Measurements from ENCODE around the gene CDIP1. TPM values are rescaled to one million over a fixed set of nuclear protein-coding genes. Genes with fewer than 3 reads are reported as not detected.

CDIP1 gene
- total and polyA plus RNA-seq, 10 of the 15 experiments (the other 5 are each of a cell fraction or from before 2014, with no cell fraction given): 6.1 to 32.4 (median 13.6) TPM

- TF ChIP-seq GABPA (IDR thresholded peaks at IDR 0.05; ENCODE audit: low read depth): no peak
Measured at GRCh38 chr16:4496305-4496704, 42.3 kb downstream of the CDIP1 start (continued).

GRCh38 chr16:4495766-4496165 lies 42.8 kb downstream of the CDIP1 start:
- Histone ChIP-seq H3K9me3 (replicated peaks; ENCODE audit: control insufficient read depth, insufficient read depth, low read length) (no peaks in the 10 kb centered on the region), H3K27ac (ENCODE audit: control insufficient read depth, insufficient read depth) (no peak overlapping the region), H3K9ac (ENCODE audit: control insufficient read depth, insufficient read depth, low read length) (no peak overlapping the region), H4K20me1 (ENCODE audit: control insufficient read depth, insufficient read depth) (no peaks in the 10 kb centered on the region; the same call in 1 of the 2 replicates), H3K27me3 (replicated peaks in 1 of 2; ENCODE audit: control insufficient read depth in 2 of 2, insufficient read depth in 2 of 2, low read length in 1 of 2) (no peaks in the 10 kb centered on the region), H3K4me2 (ENCODE audit: control insufficient read depth, insufficient read depth) (no peak overlapping the region), H3K36me3 (ENCODE audit: control insufficient read depth in 2 of 2, insufficient read depth in 2 of 2, low read length in 1 of 2) (no peaks in the 10 kb centered on the region; a peak in 2 of 4 replicates), H3K79me2 (ENCODE audit: control insufficient read depth, insufficient read depth, low read length) (no peaks in the 10 kb centered on the region; the same call in 1 of the 2 replicates), H3K4me1 (ENCODE audit: control insufficient read depth, insufficient read depth, low read length) (no peaks in the 10 kb centered on the region), H3K4me3 (no peak overlapping the region), H2AFZ (ENCODE audit: control insufficient read depth, low read depth, low read length) (no peak overlapping the region)
- no TSS peak for BruUV-seq (replicated peaks)
- in situ Hi-C loops (cut with MboI) (no loop called here), intact Hi-C loops (cut with micrococcal nuclease; ENCODE audit: unreplicated experiment) (no loop called here)
- RAD21 ChIA-PET (ENCODE audit: unreplicated experiment): no interaction called here
- DNase-seq (ENCODE audit: low read depth, low spot score) (no peak), FAIRE-seq (no peak), ATAC-seq (no peak)
- WGBS (ENCODE audit: insufficient coverage, insufficient replicate concordance, low lambda C conversion rate, missing lambda C conversion rate): 92% methylated on average over 2 of the region's 2 CpGs
- SMC1A ChIA-PET (ENCODE audit: uncharacterized antibody, unreplicated experiment): no interaction called here
- CTCF ChIA-PET: interaction anchor here (0.6 kb wide), 1 partner anchor 587 kb away, joined by 4 read pairs; no protein-coding TSS in a partner anchor
- POLR2A ChIA-PET: no interaction called here
- TF ChIP-seq POLR2A (IDR thresholded peaks at IDR 0.05; ENCODE audit: low read depth, low read length) (no peak), SIX5 (IDR thresholded peaks at IDR 0.05; ENCODE audit: low read depth, low read length, severe bottlenecking) (no peak), RELA (IDR thresholded peaks at IDR 0.05; ENCODE audit: borderline replicate concordance, partially characterized antibody) (no peak), RCOR1 (conservative IDR thresholded peaks at IDR 0.05; ENCODE audit: low read depth, low read length) (no peak), GABPA (IDR thresholded peaks at IDR 0.05; ENCODE audit: low read depth) (no peak), RELB (IDR thresholded peaks at IDR 0.05; ENCODE audit: low read depth) (no peak), CHD2 (IDR thresholded peaks at IDR 0.05; ENCODE audit: borderline replicate concordance, low read depth, low read length) (no peak), FOXM1 (IDR thresholded peaks at IDR 0.05; ENCODE audit: low read depth, low read length) (no peak), MAX (IDR thresholded peaks at IDR 0.05; ENCODE audit: low read depth, low read length) (no peak), PRDM15 (CRISPR knock-in tag; IDR thresholded peaks at IDR 0.05) (no peak), BCLAF1 (IDR thresholded peaks at IDR 0.05) (no peak), YY1 (IDR thresholded peaks at IDR 0.05; ENCODE audit: low read depth, low read length) (no peak), RBBP5 (conservative IDR thresholded peaks at IDR 0.05) (no peak), BMI1 (IDR thresholded peaks at IDR 0.05; ENCODE audit: borderline replicate concordance) (no peak), EZH2 (IDR thresholded peaks at IDR 0.05; ENCODE audit: borderline replicate concordance, control insufficient read depth, low read depth, low read length) (no peak)

Data from GM12878 (cell line).